Measurements from ENCODE around the gene GRIA1. TPM values are rescaled to one million over a fixed set of nuclear protein-coding genes. Genes with fewer than 3 reads are reported as not detected.

Gene GRIA1
- polyA plus RNA-seq, 2 donors = 0.01 TPM; not detected in 1

DNA sequence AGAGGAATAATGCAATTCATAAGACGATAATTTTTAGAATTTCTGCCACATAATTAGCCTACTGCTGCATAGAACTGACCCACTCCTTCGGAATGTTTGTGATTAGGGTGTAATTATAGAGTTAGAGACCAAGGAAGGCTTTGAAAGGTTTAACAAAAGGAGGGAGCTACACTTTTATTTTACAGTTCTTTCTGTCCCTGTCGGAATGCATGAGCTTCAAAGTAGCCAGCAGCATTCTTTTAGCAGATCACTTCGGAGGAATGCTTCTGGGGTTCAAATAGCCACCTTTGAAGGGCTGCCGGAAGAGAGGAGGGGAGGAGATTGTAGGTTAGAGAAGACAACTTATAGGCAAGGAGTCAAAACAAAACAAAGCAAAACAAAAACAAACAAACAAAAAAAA lies 168.1 kb downstream of the GRIA1 start:
- H3K9me3 ChIP-seq (ENCODE audit: control insufficient read depth in 2 of 2, insufficient read depth in 1 of 2, low read depth in 1 of 2, low read length in 1 of 2) = no peaks in the 10 kb centered on the region
- no peaks in the 10 kb centered on the region for H3K27me3 ChIP-seq (ENCODE audit: control insufficient read depth in 1 of 2, insufficient read depth in 2 of 2, low read length in 2 of 2)
- no peaks in the 10 kb centered on the region for H3K4me1 ChIP-seq (ENCODE audit: control insufficient read depth in 2 of 2, insufficient read depth in 2 of 2, low read length in 1 of 2)
- no peak overlapping the region for H3K27ac ChIP-seq (ENCODE audit: low read depth in 2 of 2, low read length in 1 of 2)
- H3K4me3 ChIP-seq (ENCODE audit: low read depth in 1 of 2, low read length in 2 of 2) = no peak overlapping the region
- no peaks in the 10 kb centered on the region for H3K36me3 ChIP-seq (ENCODE audit: control insufficient read depth in 2 of 2, insufficient read depth in 2 of 2, low read length in 1 of 2)
- WGBS, 2 donors = 49 to 51% methylated on average over 5 of the region's 5 CpGs

DNA sequence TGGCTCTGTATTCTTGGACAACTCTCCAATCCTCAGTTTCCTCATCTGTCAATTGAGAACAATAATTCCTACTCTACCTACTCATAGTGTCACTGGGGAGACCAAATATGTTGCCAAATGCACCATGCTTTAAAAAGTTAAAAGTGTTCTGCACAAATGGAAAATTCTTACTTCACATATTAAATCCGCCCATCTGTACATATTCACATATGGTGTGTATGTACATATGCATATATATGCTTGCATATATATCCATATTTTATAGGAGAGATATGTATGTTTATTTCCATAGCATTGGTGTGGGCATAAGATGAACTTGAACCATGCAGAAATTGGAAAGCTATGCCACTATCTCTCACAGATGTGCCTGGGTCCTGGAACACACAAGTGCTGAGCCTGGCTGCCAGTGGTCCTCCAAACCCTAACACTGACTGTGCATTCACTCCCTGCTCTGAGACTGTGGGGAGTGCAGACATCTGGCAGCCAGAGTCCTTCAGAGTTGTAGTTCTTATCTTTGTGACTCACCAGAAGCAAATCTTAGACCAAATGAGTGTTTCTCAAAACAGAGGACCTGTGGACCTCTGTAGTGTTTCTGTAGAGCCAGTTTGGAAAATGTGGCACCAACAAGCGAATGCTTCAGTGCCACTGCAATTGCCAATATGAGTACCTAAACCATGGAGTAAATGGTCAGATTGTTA lies 168.7 kb downstream of the GRIA1 start:
- H3K4me1 ChIP-seq (ENCODE audit: control insufficient read depth in 2 of 2, insufficient read depth in 2 of 2, low read length in 1 of 2) = no peaks in the 10 kb centered on the region
- no peaks in the 10 kb centered on the region for H3K36me3 ChIP-seq (ENCODE audit: control insufficient read depth in 2 of 2, insufficient read depth in 2 of 2, low read length in 1 of 2)
- H3K27me3 ChIP-seq (ENCODE audit: control insufficient read depth in 1 of 2, insufficient read depth in 2 of 2, low read length in 2 of 2) = no peaks in the 10 kb centered on the region
- H3K27ac ChIP-seq (ENCODE audit: low read depth in 2 of 2, low read length in 1 of 2) = no peak overlapping the region
- WGBS, 2 donors = 81 to 84% methylated on average over 2 of the region's 2 CpGs
- no peak overlapping the region for H3K4me3 ChIP-seq (ENCODE audit: low read depth in 1 of 2, low read length in 2 of 2)
- H3K9me3 ChIP-seq (ENCODE audit: control insufficient read depth in 2 of 2, insufficient read depth in 1 of 2, low read depth in 1 of 2, low read length in 1 of 2) = no peaks in the 10 kb centered on the region

- Histone ChIP-seq H3K4me1 (ENCODE audit: control insufficient read depth in 2 of 2, insufficient read depth in 2 of 2, low read length in 1 of 2) (no peaks in the 10 kb centered on the region), H3K27ac (ENCODE audit: low read depth in 2 of 2, low read length in 1 of 2) (no peak overlapping the region), H3K36me3 (ENCODE audit: control insufficient read depth in 2 of 2, insufficient read depth in 2 of 2, low read length in 1 of 2) (no peaks in the 10 kb centered on the region), H3K9me3 (ENCODE audit: control insufficient read depth in 2 of 2, insufficient read depth in 1 of 2, low read depth in 1 of 2, low read length in 1 of 2) (no peaks in the 10 kb centered on the region), H3K4me3 (ENCODE audit: low read depth in 1 of 2, low read length in 2 of 2) (no peak overlapping the region), H3K27me3 (ENCODE audit: control insufficient read depth in 1 of 2, insufficient read depth in 2 of 2, low read length in 2 of 2) (no peaks in the 10 kb centered on the region)
- WGBS, 2 donors = 59 to 66% methylated on average over 2 of the region's 2 CpGs
Measured at GRCh38 chr5:153660919-153661318, 170.4 kb downstream of the GRIA1 start.

- Histone ChIP-seq H3K9me3 (ENCODE audit: control insufficient read depth in 2 of 2, insufficient read depth in 1 of 2, low read depth in 1 of 2, low read length in 1 of 2) (no peaks in the 10 kb centered on the region), H3K4me3 (ENCODE audit: low read depth in 1 of 2, low read length in 2 of 2) (no peak overlapping the region), H3K36me3 (ENCODE audit: control insufficient read depth in 2 of 2, insufficient read depth in 2 of 2, low read length in 1 of 2) (no peaks in the 10 kb centered on the region), H3K4me1 (ENCODE audit: control insufficient read depth in 2 of 2, insufficient read depth in 2 of 2, low read length in 1 of 2) (no peaks in the 10 kb centered on the region), H3K27me3 (ENCODE audit: control insufficient read depth in 1 of 2, insufficient read depth in 2 of 2, low read length in 2 of 2) (no peaks in the 10 kb centered on the region), H3K27ac (ENCODE audit: low read depth in 2 of 2, low read length in 1 of 2) (no peak overlapping the region)
- WGBS, 2 donors = 69 to 71% methylated on average over 2 of the region's 2 CpGs
Measured at GRCh38 chr5:153661897-153662296, 171.4 kb downstream of the GRIA1 start.

GRCh38 chr5:153670101-153670500 lies 179.6 kb downstream of the GRIA1 start:
- Histone ChIP-seq H3K4me1 (ENCODE audit: control insufficient read depth in 2 of 2, insufficient read depth in 2 of 2, low read length in 1 of 2) (no peaks in the 10 kb centered on the region), H3K27me3 (ENCODE audit: control insufficient read depth in 1 of 2, insufficient read depth in 2 of 2, low read length in 2 of 2) (no peaks in the 10 kb centered on the region)
- 73 to 78% methylated on average over 1 of the region's 1 CpG for WGBS, 2 donors

DNA sequence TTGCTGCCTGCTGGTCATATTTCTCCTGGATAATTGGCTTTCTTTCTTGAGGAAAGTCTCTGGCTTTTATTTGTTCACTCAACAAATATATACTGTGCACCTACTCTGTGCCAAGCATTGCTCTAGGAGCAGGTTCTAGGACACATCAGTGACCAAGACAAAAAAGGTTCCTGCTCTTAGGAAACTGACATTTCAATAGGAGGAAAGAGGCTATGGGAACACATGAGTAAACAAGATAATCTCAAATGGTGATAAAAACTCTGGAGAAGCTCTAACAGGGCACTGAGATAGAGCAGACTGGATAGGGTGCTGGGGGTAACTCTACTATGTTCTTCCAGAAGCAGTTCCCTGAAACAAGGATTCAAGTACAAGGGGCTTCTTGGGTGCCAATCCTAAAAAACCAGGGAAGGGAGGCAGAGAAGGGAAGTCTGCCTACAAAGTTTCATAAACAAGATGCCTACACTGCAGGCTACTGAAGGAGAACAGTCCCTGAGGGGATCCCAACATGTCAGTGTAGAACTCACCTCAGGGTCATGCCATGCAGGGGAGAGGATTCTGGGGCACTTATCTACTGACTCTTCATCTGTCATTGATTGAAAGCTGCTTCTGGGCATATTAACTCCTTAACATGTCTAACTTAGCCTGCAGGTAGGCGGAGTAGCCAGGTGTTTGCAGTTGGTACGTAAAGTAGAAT lies 181.3 kb downstream of the GRIA1 start:
- H3K27me3 ChIP-seq (ENCODE audit: control insufficient read depth in 1 of 2, insufficient read depth in 2 of 2, low read length in 2 of 2) = no peaks in the 10 kb centered on the region
- H3K4me3 ChIP-seq (ENCODE audit: low read depth in 1 of 2, low read length in 2 of 2) = no peak overlapping the region
- no peaks in the 10 kb centered on the region for H3K4me1 ChIP-seq (ENCODE audit: control insufficient read depth in 2 of 2, insufficient read depth in 2 of 2, low read length in 1 of 2)
- H3K36me3 ChIP-seq (ENCODE audit: control insufficient read depth in 2 of 2, insufficient read depth in 2 of 2, low read length in 1 of 2) = no peaks in the 10 kb centered on the region
- no peaks in the 10 kb centered on the region for H3K9me3 ChIP-seq (ENCODE audit: control insufficient read depth in 2 of 2, insufficient read depth in 1 of 2, low read depth in 1 of 2, low read length in 1 of 2)
- H3K27ac ChIP-seq (ENCODE audit: low read depth in 2 of 2, low read length in 1 of 2) = no peak overlapping the region
- WGBS, 2 donors = 78 to 86% methylated on average over 2 of the region's 2 CpGs

More at GRCh38 chr5:153670101-153670500, 179.6 kb downstream of the GRIA1 start:
- Histone ChIP-seq H3K27ac (ENCODE audit: low read depth in 2 of 2, low read length in 1 of 2) (no peak overlapping the region), H3K9me3 (ENCODE audit: control insufficient read depth in 2 of 2, insufficient read depth in 1 of 2, low read depth in 1 of 2, low read length in 1 of 2) (no peaks in the 10 kb centered on the region), H3K36me3 (ENCODE audit: control insufficient read depth in 2 of 2, insufficient read depth in 2 of 2, low read length in 1 of 2) (no peaks in the 10 kb centered on the region), H3K4me3 (ENCODE audit: low read depth in 1 of 2, low read length in 2 of 2) (no peak overlapping the region)

DNA sequence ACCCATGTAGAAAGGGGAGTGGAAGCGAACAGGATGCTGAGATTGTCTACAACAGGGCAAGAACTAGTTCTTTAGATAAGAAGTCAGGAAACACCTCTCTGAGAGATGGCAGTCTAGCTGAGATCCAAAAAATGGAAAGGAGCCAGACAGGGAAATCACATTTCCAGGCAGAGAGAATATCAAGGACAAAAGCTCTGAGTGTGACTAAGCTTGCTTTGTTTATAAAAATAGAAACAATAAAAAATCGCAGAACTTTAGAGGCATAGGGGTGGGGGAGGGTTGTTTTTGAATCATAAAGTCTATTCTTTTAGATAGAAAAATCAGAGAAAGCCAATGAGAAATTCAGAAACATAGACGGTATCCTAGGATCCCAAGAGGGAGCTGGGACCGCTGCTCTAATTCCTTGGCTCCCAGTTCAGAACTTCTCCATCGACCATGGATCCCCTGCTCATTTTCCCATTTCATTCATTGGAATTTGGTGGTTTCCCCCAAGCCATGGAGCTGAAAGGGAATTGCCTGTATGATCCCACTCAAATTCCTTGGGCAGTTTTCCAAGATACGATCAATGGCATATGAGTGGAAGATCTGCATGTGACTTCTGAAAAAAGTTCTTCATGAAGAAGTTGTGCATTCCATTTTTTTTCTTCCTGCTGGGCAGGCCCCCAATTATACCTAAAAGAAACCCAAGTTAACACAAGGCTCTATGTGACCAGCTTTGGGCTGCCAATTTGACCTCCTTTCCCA lies 182.0 kb downstream of the GRIA1 start:
- 71 to 74% methylated on average over 6 of the region's 6 CpGs for WGBS, 2 donors
- Histone ChIP-seq H3K9me3 (ENCODE audit: control insufficient read depth in 2 of 2, insufficient read depth in 1 of 2, low read depth in 1 of 2, low read length in 1 of 2) (no peaks in the 10 kb centered on the region), H3K36me3 (ENCODE audit: control insufficient read depth in 2 of 2, insufficient read depth in 2 of 2, low read length in 1 of 2) (no peaks in the 10 kb centered on the region), H3K27ac (ENCODE audit: low read depth in 2 of 2, low read length in 1 of 2) (no peak overlapping the region), H3K4me3 (ENCODE audit: low read depth in 1 of 2, low read length in 2 of 2) (no peak overlapping the region), H3K27me3 (ENCODE audit: control insufficient read depth in 1 of 2, insufficient read depth in 2 of 2, low read length in 2 of 2) (no peaks in the 10 kb centered on the region), H3K4me1 (ENCODE audit: control insufficient read depth in 2 of 2, insufficient read depth in 2 of 2, low read length in 1 of 2) (no peaks in the 10 kb centered on the region)

- 60 to 69% methylated on average over 4 of the region's 4 CpGs for WGBS, 2 donors
- H3K4me3 ChIP-seq (ENCODE audit: low read depth in 1 of 2, low read length in 2 of 2) = no peak overlapping the region
- no peaks in the 10 kb centered on the region for H3K9me3 ChIP-seq (ENCODE audit: control insufficient read depth in 2 of 2, insufficient read depth in 1 of 2, low read depth in 1 of 2, low read length in 1 of 2)
- H3K36me3 ChIP-seq (ENCODE audit: control insufficient read depth in 2 of 2, insufficient read depth in 2 of 2, low read length in 1 of 2) = no peaks in the 10 kb centered on the region
- H3K27ac ChIP-seq (ENCODE audit: low read depth in 2 of 2, low read length in 1 of 2) = no peak overlapping the region
- no peaks in the 10 kb centered on the region for H3K4me1 ChIP-seq (ENCODE audit: control insufficient read depth in 2 of 2, insufficient read depth in 2 of 2, low read length in 1 of 2)
- H3K27me3 ChIP-seq (ENCODE audit: control insufficient read depth in 1 of 2, insufficient read depth in 2 of 2, low read length in 2 of 2) = no peaks in the 10 kb centered on the region
Measured at GRCh38 chr5:153674356-153674755, 183.9 kb downstream of the GRIA1 start.

DNA sequence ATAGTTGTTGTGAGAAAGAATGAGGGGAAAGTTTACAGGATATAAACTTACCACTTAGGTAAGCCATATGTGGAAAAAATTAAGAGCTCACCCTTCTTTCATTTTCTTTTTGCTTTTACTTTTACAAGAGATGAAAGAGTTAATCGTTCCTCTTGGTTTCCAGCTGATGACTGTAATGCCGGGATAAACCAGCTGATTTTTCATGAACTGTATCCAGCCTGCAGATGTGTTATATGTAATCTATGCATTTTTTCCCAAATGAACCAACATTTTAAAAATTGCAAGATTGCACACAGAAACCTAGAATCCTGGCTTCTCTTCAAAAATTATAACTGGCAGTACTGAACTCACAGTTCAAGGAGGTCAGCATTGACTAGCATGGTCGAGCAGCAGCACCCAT lies 185.9 kb downstream of the GRIA1 start:
- no peak overlapping the region for H3K27ac ChIP-seq (ENCODE audit: low read depth in 2 of 2, low read length in 1 of 2)
- H3K4me3 ChIP-seq (ENCODE audit: low read depth in 1 of 2, low read length in 2 of 2) = no peak overlapping the region
- WGBS, 2 donors = 38 to 48% methylated on average over 3 of the region's 3 CpGs
- H3K9me3 ChIP-seq (ENCODE audit: control insufficient read depth in 2 of 2, insufficient read depth in 1 of 2, low read depth in 1 of 2, low read length in 1 of 2) = peaks cover 0 to 2% of the 10 kb centered on the region in 2 donors
- H3K36me3 ChIP-seq (ENCODE audit: control insufficient read depth in 2 of 2, insufficient read depth in 2 of 2, low read length in 1 of 2) = no peaks in the 10 kb centered on the region
- H3K27me3 ChIP-seq (ENCODE audit: control insufficient read depth in 1 of 2, insufficient read depth in 2 of 2, low read length in 2 of 2) = no peaks in the 10 kb centered on the region
- H3K4me1 ChIP-seq (ENCODE audit: control insufficient read depth in 2 of 2, insufficient read depth in 2 of 2, low read length in 1 of 2) = no peaks in the 10 kb centered on the region

Data from esophagus (tissue), 2 donors.